Posterior cingulate gyrus (tissue), 11 donors: ENCODE results near the gene FRMPD1.
"Not testable (repeated sequence)": the region's sequence is repeated elsewhere in the genome, so short reads cannot be mapped to it uniquely, and the experiment has no call there.

Source experiments
- DNase-seq, 10 donors: peaks; one replicate each; pipeline versions ENCODE4 v3.0.0 to v3.0.0-alpha.2; 2020 to 2021; ENCODE audit warnings: mixed read lengths in 3 of 10
- intact Hi-C: fragments of 100-400 bp; cut with DNase I; formaldehyde crosslinking; loops from one replicate; pipeline ENCODE4 v1.15.1; 2023

FRMPD1 gene

DNA sequence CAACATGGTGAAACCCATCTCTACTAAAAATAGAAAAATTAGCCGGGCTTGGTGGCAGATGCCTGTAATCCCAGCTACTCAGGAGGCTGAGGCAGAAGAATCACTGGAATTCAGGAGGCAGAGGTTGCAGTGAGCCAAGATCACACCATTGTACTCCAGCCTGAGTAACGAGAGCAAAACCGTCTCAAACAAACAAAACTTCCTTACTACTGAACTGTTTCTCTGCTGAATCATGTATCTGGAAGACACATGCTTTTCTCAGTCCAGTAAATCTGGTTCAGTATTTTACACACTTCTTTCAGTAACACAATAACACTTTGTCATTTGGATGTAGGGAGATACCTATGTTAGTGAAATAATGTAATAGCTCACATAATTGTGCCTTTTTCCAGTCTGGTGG, 110.8 kb downstream of the FRMPD1 start:
- intact Hi-C loops: no loop called here
- DNase-seq: no peak

DNA sequence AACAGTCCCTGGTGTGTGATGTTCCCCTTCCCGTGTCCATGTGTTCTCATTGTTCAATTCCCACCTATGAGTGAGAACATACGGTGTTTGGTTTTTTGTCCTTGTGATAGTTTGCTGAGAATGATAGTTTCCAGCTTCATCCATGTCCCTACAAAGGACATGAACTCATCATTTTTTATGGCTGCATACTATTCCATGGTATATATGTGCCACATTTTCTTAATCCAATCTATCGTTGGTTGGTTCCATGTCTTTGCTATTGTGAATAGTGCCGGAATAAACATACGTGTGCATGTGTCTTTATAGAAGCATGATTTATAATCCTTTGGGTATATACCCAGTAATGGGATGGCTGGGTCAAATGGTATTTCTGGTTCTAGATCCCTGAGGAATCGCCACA, 114.5 kb downstream of the FRMPD1 start:
- intact Hi-C loops: not testable (repeated sequence)

DNA sequence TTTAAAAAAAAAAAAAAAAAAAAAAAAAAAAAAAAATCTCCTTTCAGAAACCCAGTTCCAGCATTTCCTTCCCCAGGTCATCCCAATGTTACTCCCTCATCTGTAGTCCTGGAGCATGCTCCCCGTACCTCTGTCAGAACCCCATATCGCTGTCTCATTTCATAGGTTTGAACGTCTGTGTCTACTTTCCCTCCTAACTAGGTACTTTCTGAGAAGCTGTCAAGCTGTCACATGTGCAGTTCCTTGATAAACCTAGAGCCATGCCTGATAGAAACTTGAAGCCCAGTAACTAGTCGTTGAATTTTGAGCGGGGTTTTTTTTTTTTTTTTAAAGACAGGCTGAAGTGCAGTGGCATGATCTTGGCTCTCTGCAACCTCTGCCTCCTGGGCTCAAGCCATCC, 118.6 kb downstream of the FRMPD1 start:
- no peak for DNase-seq
- intact Hi-C loops: no loop called here

More for the DNA sequence above, 114.5 kb downstream of the FRMPD1 start:
- not testable (repeated sequence) for DNase-seq

DNA sequence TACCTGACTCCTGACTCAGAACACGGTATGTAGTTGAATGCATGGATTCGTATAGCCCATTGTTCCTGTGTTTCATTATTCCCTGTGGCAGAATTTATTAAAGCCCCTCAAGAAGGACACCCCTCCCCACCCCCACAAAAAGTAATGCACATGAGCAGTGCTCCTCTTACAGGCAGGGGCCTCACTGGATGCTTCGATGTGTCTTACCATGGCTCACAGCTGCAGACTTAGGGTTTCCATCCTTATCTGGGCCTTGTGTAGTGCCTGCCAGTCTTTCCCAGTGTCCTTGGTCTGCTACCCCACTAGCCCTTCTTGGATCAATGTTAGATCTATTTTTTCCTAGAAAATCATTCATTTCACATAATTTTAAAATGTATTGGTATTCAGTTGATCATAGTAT, 119.2 kb downstream of the FRMPD1 start:
- DNase-seq: no peak
- intact Hi-C loops: no loop called here

DNA sequence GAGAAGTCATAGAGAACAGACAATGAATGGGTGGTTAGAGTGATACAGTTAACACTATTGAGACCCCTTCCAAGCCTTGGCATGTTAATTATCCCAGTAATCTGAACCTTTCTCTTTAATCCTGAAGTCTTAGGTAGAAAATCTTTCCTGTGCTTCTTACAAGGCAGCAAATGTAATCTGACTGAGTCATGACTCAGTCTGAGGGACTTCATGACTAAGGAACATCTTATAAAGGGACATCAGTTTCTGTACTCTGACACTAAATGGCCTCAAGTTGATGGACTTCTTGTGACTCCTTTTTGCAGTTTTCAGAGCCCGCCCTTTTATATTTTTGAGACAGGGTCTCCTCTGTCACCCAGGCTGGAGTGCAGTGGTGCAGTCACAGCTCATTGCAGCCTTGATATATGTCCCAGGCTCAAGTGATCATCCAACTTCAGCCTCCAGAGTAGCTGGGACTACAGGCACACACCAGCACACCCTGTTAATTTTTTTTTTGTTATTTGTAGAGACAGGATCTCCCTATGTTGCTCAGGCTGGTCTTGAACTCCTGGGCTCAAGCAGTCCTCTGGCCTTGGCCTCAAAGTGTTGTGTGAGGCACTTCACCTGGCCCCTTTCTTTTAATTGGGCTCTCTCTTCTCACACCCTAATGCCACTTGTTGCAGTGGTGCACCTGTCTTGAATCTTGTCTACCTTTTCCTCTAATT, 124.6 kb downstream of the FRMPD1 start:
- no peak for DNase-seq
- intact Hi-C loops: no loop called here

DNA sequence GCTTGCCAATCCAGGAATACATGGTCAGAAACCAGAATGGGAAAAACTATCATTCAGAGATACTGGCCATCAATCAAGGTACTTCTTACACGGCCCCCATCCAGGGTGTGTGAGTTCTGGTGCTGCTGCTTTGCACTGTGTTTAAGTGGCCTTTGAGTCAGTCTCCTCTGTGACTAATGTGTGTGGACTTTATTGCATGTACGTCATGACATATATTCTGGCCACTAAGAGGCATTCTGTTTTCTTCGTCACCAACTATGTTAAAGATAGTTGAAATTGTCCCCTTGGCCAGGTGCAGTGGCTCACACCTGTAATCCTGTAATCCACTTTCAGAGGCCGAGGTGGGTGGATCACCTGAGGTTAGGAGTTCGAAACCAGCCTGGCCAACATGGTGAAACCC, 125.6 kb downstream of the FRMPD1 start:
- intact Hi-C loops: no loop called here

DNA sequence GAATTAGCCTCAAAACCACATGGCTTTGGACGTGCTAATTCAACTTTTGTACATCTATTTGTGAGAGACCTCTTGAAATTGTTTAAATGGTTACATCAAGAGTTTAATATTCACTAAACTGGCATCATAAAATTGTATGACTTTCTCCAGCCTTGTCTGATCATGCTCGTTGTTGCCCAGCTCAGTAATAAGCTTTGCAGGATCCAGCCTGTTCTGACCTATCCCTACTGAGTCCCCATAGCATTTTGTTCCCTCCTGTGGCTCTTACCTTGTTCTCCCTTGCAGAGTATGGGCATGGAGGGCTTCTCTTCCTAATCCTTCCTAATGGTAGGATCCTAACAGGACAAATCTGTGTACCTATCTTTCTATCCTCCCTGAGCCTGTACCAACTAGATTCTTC, 127.8 kb downstream of the FRMPD1 start:
- DNase-seq: no peak
- intact Hi-C loops: no loop called here

More for the DNA sequence above, 125.6 kb downstream of the FRMPD1 start:
- no peak for DNase-seq

DNA sequence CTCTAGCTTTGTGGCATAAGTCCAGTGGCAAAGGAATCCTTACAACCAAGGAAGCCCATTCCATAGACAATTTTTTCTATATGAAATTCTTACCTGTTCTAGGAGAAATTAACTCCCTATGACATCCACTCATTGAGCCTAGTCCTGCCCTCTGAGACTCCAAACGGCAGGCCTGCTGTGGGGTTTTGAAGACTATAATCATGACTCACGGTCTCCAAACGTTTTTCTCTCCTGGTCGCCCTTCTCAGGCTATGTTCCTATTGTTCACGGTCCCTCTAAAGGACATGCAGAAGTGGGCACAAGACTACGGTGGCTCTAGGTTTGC, 133.5 kb downstream of the FRMPD1 start:
- no peak for DNase-seq
- intact Hi-C loops: loop anchor here (10.0 kb wide), 1 partner anchor 189 kb away; the partner anchor contains the start of gene TOMM5

DNA sequence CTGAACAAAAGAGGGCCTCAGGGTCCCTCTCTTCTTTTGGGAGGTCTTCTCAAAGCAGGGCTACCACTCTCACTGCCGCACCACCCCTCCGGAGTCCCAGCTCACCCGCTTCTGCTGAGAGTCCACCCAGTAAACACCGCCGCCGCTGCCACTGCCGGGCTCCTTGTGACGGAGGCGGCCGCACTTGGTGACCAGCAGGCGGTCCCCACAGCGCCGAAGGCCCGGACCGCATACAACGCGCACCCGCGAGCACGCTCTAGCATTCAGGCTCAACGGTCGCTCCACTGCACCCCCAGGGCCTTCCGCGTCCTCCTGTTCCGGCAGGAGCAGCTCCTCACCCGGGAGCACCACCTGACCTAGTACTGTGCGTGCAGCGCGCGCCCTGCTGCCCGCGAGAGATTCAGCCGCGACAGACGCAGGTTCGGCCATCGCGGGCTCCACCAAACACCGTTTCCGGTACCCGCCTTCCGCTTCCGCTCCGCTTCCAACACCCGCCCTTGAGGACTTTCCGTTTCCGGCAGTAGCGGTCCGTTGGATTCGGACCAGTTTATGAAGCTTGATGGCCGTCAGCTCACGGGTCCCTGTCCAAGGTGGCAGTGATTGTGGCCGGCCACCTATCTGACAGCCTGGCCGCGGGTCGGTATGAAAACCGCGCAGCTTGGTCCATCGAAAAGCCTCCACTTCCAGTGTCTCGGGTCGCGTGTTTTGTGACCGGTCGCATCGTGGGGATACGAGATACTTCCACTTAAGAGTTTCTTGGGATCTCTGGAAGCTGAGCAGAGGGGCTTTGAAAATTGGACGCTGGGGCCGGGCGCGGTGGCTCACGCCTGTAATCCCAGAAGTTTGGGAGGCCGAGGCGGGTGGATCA, 134.1 kb downstream of the FRMPD1 start, which contains the start of gene EXOSC3:
Gene EXOSC3, minus strand, starts transcription at position 449 of the 868 bp plus-strand sequence. Its CDS starts 20 bp downstream, at position 429.
- DNase-seq: peak; percentile 86 to 99 (median 93)
- intact Hi-C loops: loop anchor here (10.0 kb wide), 1 partner anchor 190 kb away; the partner anchor contains the start of gene TOMM5

DNA sequence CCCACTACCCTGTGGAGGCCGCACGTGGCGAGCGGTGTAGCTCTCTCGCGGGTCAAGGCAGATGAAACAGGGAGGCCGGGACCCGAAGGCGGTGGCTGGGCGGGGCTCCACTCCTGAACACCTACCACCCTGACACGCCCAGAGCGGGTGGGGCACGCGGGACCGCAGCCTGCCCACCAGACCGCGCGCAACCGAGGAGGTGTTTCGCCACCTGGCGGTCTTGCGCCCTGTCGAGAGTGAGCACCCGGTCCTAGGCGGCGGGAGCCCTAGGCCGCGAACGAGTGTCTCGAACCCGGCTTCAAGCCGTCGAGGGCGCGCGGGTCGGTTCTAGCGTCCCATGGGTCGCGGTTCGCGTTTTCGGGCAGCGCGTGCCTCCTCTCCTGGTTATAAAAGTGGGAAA, 136.3 kb downstream of the FRMPD1 start:
- intact Hi-C loops: loop anchor here (10.0 kb wide), 1 partner anchor 192 kb away; the partner anchor contains the start of gene TOMM5
- DNase-seq: peak in 2 of 10 donors; percentile 56 to 80

DNA sequence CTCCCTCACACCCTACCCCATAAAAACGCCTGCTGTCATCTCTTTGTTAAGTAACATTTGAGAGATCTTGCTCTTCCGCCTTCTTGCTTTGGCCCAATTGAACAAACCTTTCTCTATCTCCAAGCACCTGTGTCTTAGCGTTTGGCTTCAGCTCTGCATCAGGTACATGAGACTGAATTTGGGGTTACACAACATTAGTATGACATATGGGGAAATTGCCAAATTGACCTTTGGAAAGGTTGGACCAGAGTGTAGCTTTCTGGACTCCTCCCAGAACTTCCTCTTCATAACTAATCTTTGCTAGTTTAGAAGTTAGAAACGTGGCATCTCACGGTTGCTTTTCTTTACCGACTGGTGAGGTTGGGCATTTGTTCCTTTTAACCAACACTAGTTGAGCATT, 137.6 kb downstream of the FRMPD1 start:
- intact Hi-C loops: loop anchor here (10.0 kb wide), 1 partner anchor 194 kb away; the partner anchor contains the start of gene TOMM5
- DNase-seq: no peak

DNA sequence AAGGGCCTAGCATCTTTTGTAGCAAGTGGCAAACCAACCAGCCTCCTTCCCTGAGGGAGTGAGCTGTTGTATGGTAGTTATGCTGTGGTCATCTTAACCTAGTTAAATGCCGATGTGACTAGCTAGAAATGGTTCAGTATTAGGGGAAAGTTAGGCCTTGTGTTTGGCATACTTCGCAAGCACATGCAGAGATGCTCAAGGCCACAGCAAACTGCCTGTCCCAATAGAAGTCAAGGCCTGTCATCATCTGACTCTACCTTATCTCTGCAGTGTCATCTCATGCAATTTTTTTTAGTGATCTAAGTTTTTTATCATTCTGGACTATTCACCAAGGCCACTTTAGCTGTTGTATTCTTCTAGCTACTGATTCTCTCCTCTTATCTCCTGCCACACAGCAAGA, 139.3 kb downstream of the FRMPD1 start:
- no peak for DNase-seq
- intact Hi-C loops: no loop called here

DNA sequence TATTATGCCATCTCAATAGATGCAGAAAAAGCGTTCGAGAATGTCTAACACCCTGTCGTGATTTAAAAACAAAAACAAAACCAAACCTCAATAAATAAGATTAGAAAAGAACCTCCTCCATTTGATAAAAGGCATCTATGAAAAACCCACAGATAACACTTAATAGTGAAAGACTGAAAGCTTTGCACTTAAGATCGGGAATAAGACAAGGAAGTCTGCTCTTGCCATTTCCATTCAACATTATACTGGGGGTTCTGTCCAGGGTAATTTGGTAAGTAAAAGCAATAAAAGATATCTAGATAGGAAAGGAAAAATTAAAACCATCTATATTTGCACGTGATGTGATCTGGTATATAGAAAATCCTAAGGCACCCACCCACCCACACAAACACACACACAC, 141.4 kb downstream of the FRMPD1 start:
- DNase-seq: no peak
- intact Hi-C loops: no loop called here

DNA sequence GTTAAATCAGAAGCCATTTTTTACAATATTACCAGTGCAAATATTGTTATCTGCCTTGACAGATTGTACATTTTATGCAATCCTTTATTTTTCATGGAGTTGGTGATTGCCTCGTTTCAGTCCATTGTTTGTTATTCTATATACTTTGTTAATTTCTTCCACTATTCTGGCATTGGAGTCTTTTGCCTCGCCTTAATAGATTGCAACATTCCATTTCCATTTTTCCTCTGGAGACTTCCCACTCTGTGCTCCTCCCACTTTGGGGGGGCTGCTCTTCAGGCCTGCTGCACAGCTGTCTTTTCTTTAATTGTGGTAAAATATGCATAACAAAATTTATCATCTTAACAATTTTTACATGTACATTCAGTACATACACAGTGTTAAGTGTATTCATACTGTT, 145.5 kb downstream of the FRMPD1 start:
- DNase-seq: no peak
- intact Hi-C loops: no loop called here
